GM21576 (cell line): ENCODE measurements around the gene ZNF764.
A peak's percentile ranks its signal among the peaks of the same experiment; 100 is the strongest.
"Not testable (repeated sequence)": the region's sequence is repeated elsewhere in the genome, so short reads cannot be mapped to it uniquely, and the experiment has no call there.

ENCODE experiments used
- ATAC-seq: cut with Tn5 transposase; IDR thresholded peaks from one replicate; pipeline ENCODE4 v1.9.1; 2021; ENCODE audit warnings: mild to moderate bottlenecking, moderate library complexity; ENCODE audit not compliant: unreplicated experiment

The ZNF764 gene

GRCh38 chr16:30551781-30552180 is 6.4 kb downstream of the ZNF764 start:
- no peak for ATAC-seq

GRCh38 chr16:30548416-30549253 is 9.5 kb downstream of the ZNF764 start:
- no peak for ATAC-seq

- no peak for ATAC-seq
These were observed 12.1 kb downstream of the ZNF764 start for GRCh38 chr16:30546115-30546514.

- ATAC-seq, result no peak
These were observed 15.1 kb downstream of the ZNF764 start for GRCh38 chr16:30543067-30543466.

- ATAC-seq, result no peak
These were observed 16.5 kb downstream of the ZNF764 start for GRCh38 chr16:30541502-30542329.

GRCh38 chr16:30540916-30541464 is 17.2 kb downstream of the ZNF764 start:
- ATAC-seq, result not testable (repeated sequence)

GRCh38 chr16:30539986-30540526 is 18.1 kb downstream of the ZNF764 start:
- not testable (repeated sequence) for ATAC-seq

GRCh38 chr16:30539000-30539964 is 18.9 kb downstream of the ZNF764 start:
- ATAC-seq, result no peak

GRCh38 chr16:30536391-30537024 is 21.7 kb downstream of the ZNF764 start:
- ATAC-seq, result not testable (repeated sequence)

GRCh38 chr16:30535777-30536190 is 22.4 kb downstream of the ZNF764 start:
- ATAC-seq, result peak; percentile 58

- ATAC-seq, result peak; percentile 7
These were observed 22.9 kb downstream of the ZNF764 start for GRCh38 chr16:30535106-30535776.

GRCh38 chr16:30534368-30535105 is 23.6 kb downstream of the ZNF764 start, which contains the start of gene ZNF747:
ZNF747 (minus strand) TSS chr16:30534858; CDS start chr16:30534679, 179 bp downstream.
- ATAC-seq, result peak; percentile 48

- peak; percentile 14 for ATAC-seq
These were observed 24.3 kb downstream of the ZNF764 start for GRCh38 chr16:30533748-30534367.

- ATAC-seq, result no peak
These were observed 25.0 kb downstream of the ZNF764 start for GRCh38 chr16:30533146-30533522.

- ATAC-seq, result no peak
These were observed 25.7 kb downstream of the ZNF764 start for GRCh38 chr16:30532285-30533145.

GRCh38 chr16:30530163-30531037 is 27.8 kb downstream of the ZNF764 start:
- ATAC-seq, result no peak
